IMR-90 (cell line): ENCODE results near the gene CEP128. TPM values are rescaled to one million over a fixed set of nuclear protein-coding genes. Genes with fewer than 3 reads are reported as not detected.

Source experiments
- ATAC-seq: fragments of 200-7000 bp; cut with Tn5 transposase; 2 replicates; pipeline ENCODE4 v1.9.1; 2020; ENCODE audit warnings: low read depth, mild to moderate bottlenecking, moderate library complexity
- BruUV-seq: library from RNA; stranded (reverse); fragments of 400-500 nt; replicated peaks from 2 replicates; lab custom pipeline; 2021; lab: Mats Ljungman, UMichigan
- CTCF ChIA-PET: fragments of 300-600 bp; formaldehyde crosslinking; extraction: SDS; loops from one replicate; lab custom pipeline; 2021; ENCODE audit warnings: antibody characterized with exemption; lab: Yijun Ruan, JAX
- POLR2A ChIA-PET: fragments of 300-600 bp; sonication (Branson Sonifier 250); formaldehyde crosslinking; loops from one replicate; lab custom pipeline; 2022; ENCODE audit warnings: antibody characterized with exemption; ENCODE audit not compliant: unreplicated experiment; lab: Charles Lee
- DNase-seq: peaks from one replicate; pipeline ENCODE4 v3.0.0; 2013
- H2AFZ ChIP-seq: replicated peaks from 2 replicates; pipeline ENCODE3; 2013; ENCODE audit warnings: low read length, mild to moderate bottlenecking; ENCODE audit not compliant: poor library complexity
- H2AK5ac ChIP-seq: 2 replicates; pipeline ENCODE4 v1.6.1; 2013; ENCODE audit warnings: low read depth, low read length, inconsistent platforms
- H2AK9ac ChIP-seq: replicated peaks from 2 replicates; pipeline ENCODE3; 2013; ENCODE audit warnings: mild to moderate bottlenecking, low read depth, low read length, moderate library complexity; ENCODE audit not compliant: poor library complexity
- H2BK120ac ChIP-seq: 2 replicates; pipeline ENCODE4 v1.6.1; 2013; ENCODE audit warnings: low read depth, low read length, inconsistent platforms
- H2BK15ac ChIP-seq: 3 replicates; pipeline ENCODE4 v1.6.1; 2013; ENCODE audit warnings: low read depth, low read length, inconsistent platforms
- H2BK20ac ChIP-seq: 2 replicates; pipeline ENCODE4 v1.6.1; 2013; ENCODE audit warnings: low read depth, mild to moderate bottlenecking, inconsistent platforms, low read length, moderate library complexity
- H2BK5ac ChIP-seq: 2 replicates; pipeline ENCODE4 v1.6.1; 2013; ENCODE audit warnings: mild to moderate bottlenecking, low read depth, low read length, inconsistent platforms; ENCODE audit not compliant: poor library complexity, severe bottlenecking
- H3K14ac ChIP-seq: replicated peaks from 2 replicates; pipeline ENCODE4 v1.6.1; 2013; ENCODE audit warnings: low read depth, low read length, inconsistent platforms
- H3K18ac ChIP-seq: 2 replicates; pipeline ENCODE4 v1.6.1; 2013; ENCODE audit warnings: low read depth, low read length, control low read depth
- H3K23ac ChIP-seq: 2 replicates; pipeline ENCODE4 v1.6.1; 2013; ENCODE audit warnings: low read depth, low read length, inconsistent platforms
- H3K27ac ChIP-seq: 2 replicates; pipeline ENCODE4 v1.5.1; 2013; ENCODE audit warnings: mild to moderate bottlenecking, control low read depth, low read length; ENCODE audit not compliant: insufficient read depth
- H3K27me3 ChIP-seq: 2 replicates; pipeline ENCODE4 v1.6.1; 2013; ENCODE audit warnings: low read length; ENCODE audit not compliant: control insufficient read depth, insufficient read depth
- H3K36me3 ChIP-seq: 2 replicates; pipeline ENCODE4 v1.6.1; 2013; ENCODE audit warnings: low read length, mixed read lengths; ENCODE audit not compliant: control insufficient read depth, insufficient read depth
- H3K4ac ChIP-seq: 2 replicates; pipeline ENCODE4 v1.6.1; 2013; ENCODE audit warnings: low read depth, low read length, inconsistent platforms
- H3K4me1 ChIP-seq: 2 replicates; pipeline ENCODE4 v1.6.1; 2013; ENCODE audit warnings: low read length, mixed read lengths; ENCODE audit not compliant: control insufficient read depth, insufficient read depth
- H3K4me2 ChIP-seq: 2 replicates; pipeline ENCODE4 v1.6.1; 2013; ENCODE audit warnings: low read depth, mild to moderate bottlenecking, control low read depth, low read length, moderate library complexity
- H3K4me3 ChIP-seq: 2 replicates; pipeline ENCODE4 v1.5.1; 2013; ENCODE audit warnings: low read depth, mild to moderate bottlenecking, control low read depth, low read length, moderate library complexity; ENCODE audit not compliant: insufficient read depth
- H3K56ac ChIP-seq: 2 replicates; pipeline ENCODE4 v1.6.1; 2013; ENCODE audit warnings: low read length, inconsistent platforms; ENCODE audit not compliant: insufficient read depth; ENCODE audit errors: extremely low read depth
- H3K79me1 ChIP-seq, 2 experiments: 2 replicates each; pipeline ENCODE4 v1.6.1; 2013; ENCODE audit warnings: low read length in 2 of 2, inconsistent platforms in 1 of 2, low read depth in 1 of 2
- H3K9ac ChIP-seq: 2 replicates; pipeline ENCODE4 v1.6.1; 2013; ENCODE audit warnings: low read depth, low read length, control low read depth
- H3K9me1 ChIP-seq: 2 replicates; pipeline ENCODE4 v1.6.1; 2013; ENCODE audit warnings: low read length, inconsistent platforms; ENCODE audit not compliant: insufficient read depth
- H3K9me3 ChIP-seq: 2 replicates; pipeline ENCODE4 v1.6.1; 2013; ENCODE audit warnings: low read length; ENCODE audit not compliant: control insufficient read depth, insufficient read depth
- H4K20me1 ChIP-seq: 2 replicates; pipeline ENCODE4 v1.6.1; 2013; ENCODE audit warnings: low read length, inconsistent platforms; ENCODE audit not compliant: insufficient read depth
- H4K5ac ChIP-seq: 2 replicates; pipeline ENCODE4 v1.6.1; 2013; ENCODE audit warnings: mild to moderate bottlenecking, low read depth, low read length, control low read depth
- H4K8ac ChIP-seq, 2 experiments: 2 replicates each; pipeline ENCODE4 v1.6.1; 2013; ENCODE audit warnings: low read depth in 2 of 2, low read length in 2 of 2, control low read depth in 1 of 2, inconsistent platforms in 1 of 2
- H4K91ac ChIP-seq: 2 replicates; pipeline ENCODE4 v1.6.1; 2013; ENCODE audit warnings: low read depth, low read length, inconsistent platforms; ENCODE audit not compliant: insufficient read depth
- BHLHE40 ChIP-seq: fragments of 150-350 bp; IDR thresholded peaks from 2 replicates; pipeline ENCODE4 v1.6.1; 2016; ENCODE audit warnings: mild to moderate bottlenecking, low read depth, low read length
- CEBPB ChIP-seq: IDR thresholded peaks from 2 replicates; pipeline ENCODE4 v1.6.1; 2012; ENCODE audit warnings: low read depth, low read length, improper control_type of control experiment
- CHD1 ChIP-seq: IDR thresholded peaks from 2 replicates; pipeline ENCODE4 v1.6.1; 2012; ENCODE audit warnings: low read depth, low read length, improper control_type of control experiment
- CTCF ChIP-seq: conservative IDR thresholded peaks from 2 replicates; pipeline ENCODE4 v1.5.1; 2012; ENCODE audit warnings: mild to moderate bottlenecking, low read depth, low read length, improper control_type of control experiment
- ELK1 ChIP-seq: fragments of 150-350 bp; IDR thresholded peaks from 2 replicates; pipeline ENCODE4 v1.6.1; 2016; ENCODE audit warnings: low read depth, mild to moderate bottlenecking, low read length, moderate library complexity, borderline replicate concordance
- FOS ChIP-seq: fragments of 150-350 bp; IDR thresholded peaks from 2 replicates; pipeline ENCODE4 v1.6.1; 2016; ENCODE audit warnings: low read depth, low read length
- MAFK ChIP-seq: IDR thresholded peaks from 2 replicates; pipeline ENCODE4 v1.6.1; 2012; ENCODE audit warnings: low read depth, low read length, improper control_type of control experiment
- MAZ ChIP-seq: IDR thresholded peaks from 2 replicates; pipeline ENCODE4 v1.6.1; 2012; ENCODE audit warnings: low read depth, mild to moderate bottlenecking, low read length, improper control_type of control experiment, moderate library complexity, borderline replicate concordance
- MXI1 ChIP-seq: IDR thresholded peaks from 2 replicates; pipeline ENCODE4 v1.6.1; 2012; ENCODE audit warnings: low read depth, mild to moderate bottlenecking, low read length, moderate library complexity, borderline replicate concordance
- NFE2L2 ChIP-seq: fragments of 150-350 bp; IDR thresholded peaks from 2 replicates; pipeline ENCODE4 v1.6.1; 2016; ENCODE audit warnings: low read depth, mild to moderate bottlenecking, low read length
- POLR2A ChIP-seq: IDR thresholded peaks from 2 replicates; pipeline ENCODE4 v1.6.1; 2012; ENCODE audit warnings: mild to moderate bottlenecking, low read depth, low read length
- RAD21 ChIP-seq: IDR thresholded peaks from 2 replicates; pipeline ENCODE4 v1.6.1; 2012; ENCODE audit warnings: low read length, improper control_type of control experiment
- RCOR1 ChIP-seq: IDR thresholded peaks from 2 replicates; pipeline ENCODE4 v1.6.1; 2012; ENCODE audit warnings: mild to moderate bottlenecking, low read length, improper control_type of control experiment; ENCODE audit not compliant: insufficient replicate concordance
- RFX5 ChIP-seq: IDR thresholded peaks from 2 replicates; pipeline ENCODE4 v1.8.0; 2012; ENCODE audit warnings: low read depth, mild to moderate bottlenecking, low read length, moderate library complexity
- SMC3 ChIP-seq: fragments of 150-350 bp; IDR thresholded peaks from 2 replicates; pipeline ENCODE4 v1.6.1; 2016; ENCODE audit warnings: low read depth, mild to moderate bottlenecking, antibody characterized with exemption, low read length, moderate library complexity
- USF2 ChIP-seq: fragments of 150-350 bp; IDR thresholded peaks from 2 replicates; pipeline ENCODE4 v1.6.1; 2017; ENCODE audit warnings: mild to moderate bottlenecking, antibody characterized with exemption, low read length, low read depth
- WGBS, 2 experiments: methylation state at CpG; one replicate each; pipeline versions ENCODE4 v1.1.5 to v1.1.7; 2013; ENCODE audit warnings: missing lambda C conversion rate in 2 of 2; ENCODE audit not compliant: insufficient read length in 1 of 2; ENCODE audit errors: extremely low coverage in 2 of 2; 5-methylcytosine and 5-hydroxymethylcytosine counted together
- dilution Hi-C: fragments of 300-500 bp; cut with HindIII; formaldehyde crosslinking; loops from one replicate; pipeline ENCODE4 v1.14.3; 2018; ENCODE audit warnings: low sequenced_read_pairs; ENCODE audit not compliant: unreplicated experiment
- in situ Hi-C: fragments of 300-500 bp; cut with MboI; formaldehyde crosslinking; loops from 3 replicates; pipeline ENCODE4 v1.14.3; 2019; ENCODE audit warnings: low sequenced_read_pairs, inconsistent platforms, mixed read lengths
- intact Hi-C: fragments of 100-400 bp; cut with micrococcal nuclease; formaldehyde crosslinking; loops from 2 replicates; pipeline ENCODE4 v1.10.0; 2022
- polyA plus RNA-seq, 3 experiments: library from polyadenylated mRNA; depleted of rRNA; stranded (reverse); fragments of >200 nt; gene quantifications; 2 replicates each; pipeline ENCODE4 v1.2.3, GENCODE V29; 2012; ENCODE audit warnings: low replicate concordance in 1 of 3
- total RNA-seq: library from RNA; depleted of rRNA; stranded (reverse); fragments of >200 nt; gene quantifications from 2 replicates; pipeline ENCODE4 v1.2.3, GENCODE V29; 2012

Gene CEP128
- total and polyA plus RNA-seq, 2 of the 4 experiments (the other 2 are of a cell fraction), result 1.9 to 5.7 TPM

GRCh38 chr14:80978403-80978802 is 36.9 kb upstream of the CEP128 start:
- 0% methylated on average over 1 of the region's 2 CpGs; no CpG with 5 or more reads in 1 of the 2 experiments for WGBS, 2 experiments

More at GRCh38 chr14:80978403-80978802, 36.9 kb upstream of the CEP128 start:
- H3K14ac ChIP-seq, result no peak overlapping the region
- H3K4me1 ChIP-seq, result peaks cover 2% of the 10 kb centered on the region; the same call in 1 of the 2 replicates
- no peak overlapping the region for H3K56ac ChIP-seq
- no peaks in the 10 kb centered on the region for H3K36me3 ChIP-seq
- no peak overlapping the region for H3K9ac ChIP-seq
- CTCF ChIA-PET, result interaction anchor here (1.5 kb wide), 1 partner anchor 10 kb away, joined by 4 read pairs; no protein-coding TSS in a partner anchor
- H2BK5ac ChIP-seq, result no peak overlapping the region
- DNase-seq (no peak), ATAC-seq (no peak)
- H3K79me1 ChIP-seq, result no peaks in the 10 kb centered on the region
- peaks cover 22% of the 10 kb centered on the region for H3K27me3 ChIP-seq
- in situ Hi-C loops, result no loop called here
- no peak overlapping the region for H4K91ac ChIP-seq
- H3K4me3 ChIP-seq, result no peak overlapping the region
- no peak overlapping the region for H2BK120ac ChIP-seq
- POLR2A ChIA-PET, result no interaction called here
- H3K18ac ChIP-seq, result no peak overlapping the region
- no peak overlapping the region for H2BK20ac ChIP-seq
- H3K4me2 ChIP-seq, result no peak overlapping the region
- intact Hi-C loops, result no loop called here
- H3K4ac ChIP-seq, result no peak overlapping the region
- TF ChIP-seq FOS, result no peak
- no peak for TF ChIP-seq MXI1
- no peak for TF ChIP-seq NFE2L2
- no peak for TF ChIP-seq ELK1
- no peak for TF ChIP-seq USF2
- no peak for TF ChIP-seq BHLHE40
- TF ChIP-seq SMC3, result no peak
- TF ChIP-seq CEBPB, result no peak
- TF ChIP-seq MAZ, result no peak
- no peak for TF ChIP-seq MAFK
- no peak for TF ChIP-seq CTCF
- no peak for TF ChIP-seq RCOR1
- no peak for TF ChIP-seq RAD21
- no peak for TF ChIP-seq POLR2A
- TF ChIP-seq RFX5, result no peak
- no peak for TF ChIP-seq CHD1
- no peak overlapping the region for H3K23ac ChIP-seq
- dilution Hi-C loops, result no loop called here
- BruUV-seq, result no TSS peak
- no peaks in the 10 kb centered on the region for H4K20me1 ChIP-seq
- no peak overlapping the region for H2AK9ac ChIP-seq
- no peak overlapping the region for H4K8ac ChIP-seq
- no peak overlapping the region for H2AK5ac ChIP-seq
- no peaks in the 10 kb centered on the region for H3K9me1 ChIP-seq
- no peak overlapping the region for H2BK15ac ChIP-seq
- H2AFZ ChIP-seq, result no peak overlapping the region
- no peak overlapping the region for H3K27ac ChIP-seq
- no peaks in the 10 kb centered on the region for H3K9me3 ChIP-seq
- H4K5ac ChIP-seq, result no peak overlapping the region
